ENCODE measurements around the gene NUDT5.
"Not testable (repeated sequence)": the region's sequence is repeated elsewhere in the genome, so short reads cannot be mapped to it uniquely, and the experiment has no call there.

The NUDT5 gene

GRCh38 chr10:12195603-12196506 is at the start of gene NUDT5, which contains the start of gene CDC123:
Gene NUDT5, minus strand, starts transcription at chr10:12195891. Its CDS starts 9,600 bp downstream, at chr10:12186291.
Gene CDC123, plus strand, starts transcription at chr10:12196188. Its CDS starts 58 bp downstream, at chr10:12196246.
- DNase-seq (ENCODE audit: low read depth in 1 of 2, low spot score in 1 of 2), result peak; percentile 77 to 82

GRCh38 chr10:12243864-12244620 is 48.4 kb upstream of the NUDT5 start:
- DNase-seq (ENCODE audit: low read depth in 1 of 2, low spot score in 1 of 2), result no peak

- DNase-seq (ENCODE audit: low read depth in 1 of 2, low spot score in 1 of 2), result peak; percentile 27
Measured at GRCh38 chr10:12241810-12242529, 46.3 kb upstream of the NUDT5 start.

DNA sequence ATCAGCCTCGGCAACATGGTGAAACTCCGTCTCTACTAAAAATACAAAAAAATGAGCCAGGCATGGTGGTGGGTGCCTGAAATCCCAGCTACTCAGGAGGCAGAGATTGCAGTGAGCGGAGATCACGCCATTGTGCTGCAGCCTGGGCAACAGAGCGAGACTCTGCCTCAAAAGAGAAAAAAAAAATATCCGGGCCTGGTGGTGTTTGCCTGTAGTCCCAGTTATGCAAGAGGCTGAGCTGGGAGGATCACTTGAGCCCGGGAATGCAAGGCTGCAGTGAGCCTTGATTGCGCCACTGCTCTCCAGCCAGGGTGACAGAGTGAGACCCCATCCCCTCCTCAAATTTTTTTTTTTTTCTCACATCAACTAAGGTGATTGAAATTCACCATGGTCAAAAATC is 43.1 kb upstream of the NUDT5 start:
- no peak for DNase-seq (ENCODE audit: low read depth in 1 of 2, low spot score in 1 of 2)

- no peak for DNase-seq (ENCODE audit: low read depth in 1 of 2, low spot score in 1 of 2)
Measured at GRCh38 chr10:12237265-12238220, 41.9 kb upstream of the NUDT5 start.

GRCh38 chr10:12235796-12236195 is 40.1 kb upstream of the NUDT5 start:
- no peak for DNase-seq (ENCODE audit: low read depth in 1 of 2, low spot score in 1 of 2)

DNA sequence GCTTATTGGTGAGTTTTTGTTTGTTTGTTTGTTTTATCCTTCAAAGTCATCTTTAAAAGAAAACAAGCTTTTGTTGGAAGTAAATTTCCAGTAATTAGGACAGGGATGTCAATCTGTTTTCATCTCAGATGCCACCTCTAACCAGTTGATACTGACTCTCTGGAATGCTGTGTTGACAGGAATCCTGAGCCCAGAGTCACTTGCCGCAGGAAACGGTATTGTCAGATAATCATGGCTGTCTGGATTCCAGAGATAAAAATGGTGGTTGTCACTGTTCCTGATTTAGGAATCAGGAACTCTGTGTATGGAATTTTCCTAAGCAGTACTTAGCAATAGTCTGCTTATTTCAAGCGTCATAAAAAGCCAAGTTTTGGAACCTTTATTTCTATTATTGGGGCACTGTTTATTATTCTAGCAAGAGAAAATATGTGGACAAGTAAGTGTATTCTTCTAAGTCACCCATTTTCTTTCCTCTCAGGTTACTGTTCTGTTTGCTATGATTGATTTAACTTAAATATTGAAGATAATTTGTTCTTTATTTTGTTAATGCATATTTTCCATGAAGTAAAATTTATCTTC is 39.5 kb upstream of the NUDT5 start:
- DNase-seq (ENCODE audit: low read depth in 1 of 2, low spot score in 1 of 2), result no peak

- not testable (repeated sequence) for DNase-seq (ENCODE audit: low read depth in 1 of 2, low spot score in 1 of 2)
Measured at GRCh38 chr10:12234687-12235086, 39.0 kb upstream of the NUDT5 start.

- DNase-seq (ENCODE audit: low read depth in 1 of 2, low spot score in 1 of 2), result no peak
Measured at GRCh38 chr10:12228851-12229250, 33.2 kb upstream of the NUDT5 start.

DNA sequence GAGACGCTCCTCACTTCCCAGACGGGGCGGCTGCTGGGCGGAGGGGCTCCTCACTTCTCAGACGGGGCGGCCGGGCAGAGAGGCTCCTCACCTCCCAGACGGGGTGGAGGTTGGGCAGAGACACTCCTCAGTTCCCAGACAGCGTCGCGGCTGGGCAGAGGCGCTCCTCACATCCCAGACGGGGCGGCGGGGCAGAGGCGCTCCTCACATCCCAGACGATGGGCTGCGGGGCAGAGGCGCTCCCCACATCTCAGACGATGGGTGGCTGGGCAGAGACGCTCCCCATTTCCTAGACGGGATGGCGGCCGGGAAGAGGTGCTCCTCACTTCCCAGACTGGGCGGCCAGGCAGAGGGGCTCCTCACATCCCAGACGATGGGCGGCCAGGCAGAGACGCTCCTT is 30.7 kb upstream of the NUDT5 start:
- not testable (repeated sequence) for DNase-seq (ENCODE audit: low read depth in 1 of 2, low spot score in 1 of 2)

DNA sequence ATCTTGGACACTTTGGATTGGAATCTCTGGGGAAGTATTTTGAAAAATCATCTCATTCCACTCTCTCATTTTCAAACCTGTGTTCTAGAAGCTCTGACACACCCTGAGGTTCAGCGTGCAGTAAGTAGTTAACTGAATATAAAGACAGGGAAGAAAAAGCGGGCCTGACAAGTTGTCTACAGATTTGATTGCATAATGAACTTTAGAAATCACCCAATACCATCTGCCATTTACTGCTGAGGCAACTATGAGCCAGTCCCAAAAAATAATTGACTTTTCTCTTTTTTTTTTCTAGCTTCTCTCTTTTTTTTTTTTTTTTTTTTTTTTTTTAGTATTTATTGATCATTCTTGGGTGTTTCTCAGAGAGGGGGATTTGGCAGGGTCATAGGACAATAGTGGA is 29.8 kb upstream of the NUDT5 start:
- no peak for DNase-seq (ENCODE audit: low read depth in 1 of 2, low spot score in 1 of 2)

DNA sequence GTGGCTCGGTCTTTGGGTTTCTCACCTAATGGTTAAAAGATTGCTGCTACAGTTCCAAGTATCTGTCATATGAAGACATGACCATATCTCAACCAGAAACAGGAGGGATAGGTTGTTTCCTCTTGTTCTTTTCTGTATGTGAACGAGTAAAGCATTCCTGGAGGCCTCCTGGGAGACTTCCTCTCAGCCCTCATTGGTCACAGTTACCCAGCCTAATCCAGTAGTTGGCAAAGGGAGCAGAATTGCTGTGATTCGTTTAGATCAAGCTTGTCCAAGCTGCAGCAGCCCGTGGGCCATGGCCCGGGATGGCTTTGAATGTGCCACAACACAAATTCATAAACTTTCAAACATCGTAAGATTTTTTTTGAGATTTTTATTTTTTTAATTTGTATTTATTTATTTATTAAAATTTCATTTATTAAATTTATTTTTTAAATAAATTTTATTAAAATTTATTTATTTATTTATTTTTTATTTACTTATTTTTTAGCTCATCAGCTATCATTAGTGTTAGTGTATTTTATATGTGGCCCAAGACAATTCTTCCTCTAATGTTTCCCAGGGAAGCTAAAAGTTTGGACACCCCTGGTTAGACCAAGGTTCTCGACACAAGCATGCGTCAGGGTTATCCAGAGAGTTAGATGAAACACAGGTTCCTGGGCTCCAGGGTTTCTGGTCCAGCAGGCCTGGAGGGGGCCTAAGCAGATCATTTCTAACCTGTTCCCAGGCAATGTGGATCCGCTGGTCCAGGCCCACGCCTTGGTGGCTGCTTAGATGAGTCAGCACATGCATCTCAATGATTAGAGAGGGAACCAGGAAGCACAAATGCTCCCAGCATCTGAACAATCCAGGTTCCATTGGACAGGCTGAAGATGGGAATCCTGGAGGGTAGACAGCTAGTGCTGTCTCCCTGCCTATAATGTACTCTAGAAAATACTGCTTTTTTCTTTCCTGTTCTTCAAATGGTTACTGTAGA is 25.9 kb upstream of the NUDT5 start:
- no peak for DNase-seq (ENCODE audit: low read depth in 1 of 2, low spot score in 1 of 2)

DNA sequence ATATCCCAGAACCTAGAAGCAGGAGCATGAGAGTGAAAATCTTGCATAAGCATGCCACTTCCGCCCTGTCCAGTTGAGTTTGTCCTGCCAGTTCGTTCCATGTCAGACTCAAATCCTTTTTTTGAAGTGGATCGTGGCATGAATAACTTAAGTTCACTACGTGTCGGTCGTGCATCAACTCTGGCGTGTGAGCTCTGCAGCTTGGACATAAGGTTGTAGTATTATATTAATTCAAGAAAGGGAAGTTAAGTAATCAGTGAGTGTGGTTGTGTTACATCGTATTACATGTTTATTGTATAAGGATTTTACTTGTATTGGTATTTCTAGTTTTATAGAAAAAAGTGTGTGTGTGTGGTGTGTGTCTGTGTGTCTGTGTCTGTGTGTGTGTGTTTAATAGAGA is 23.3 kb upstream of the NUDT5 start:
- DNase-seq (ENCODE audit: low read depth in 1 of 2, low spot score in 1 of 2), result no peak

- peak in 1 of 2 donors; percentile 13 for DNase-seq (ENCODE audit: low read depth in 1 of 2, low spot score in 1 of 2)
Measured at GRCh38 chr10:12214763-12215218, 19.1 kb upstream of the NUDT5 start.

GRCh38 chr10:12214093-12214492 is 18.4 kb upstream of the NUDT5 start:
- DNase-seq (ENCODE audit: low read depth in 1 of 2, low spot score in 1 of 2), result no peak

DNA sequence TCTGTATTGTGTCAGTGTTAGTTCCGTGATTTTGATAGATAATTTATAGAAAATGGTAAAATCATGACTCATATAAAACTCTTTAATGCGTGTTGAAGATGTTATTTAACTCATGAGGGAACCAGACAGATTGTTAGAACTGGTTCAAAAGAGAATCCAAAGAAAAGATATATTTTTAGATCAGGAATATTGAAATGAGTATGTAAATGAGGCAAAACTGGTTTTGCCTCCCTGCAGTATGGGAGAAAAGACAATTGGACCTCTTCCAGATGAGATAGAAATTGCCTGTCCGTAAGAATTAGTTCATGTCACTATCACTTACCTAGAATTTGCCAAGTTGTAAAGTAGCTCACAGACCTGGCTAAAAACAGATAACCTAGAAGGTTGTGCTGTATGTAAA is 17.9 kb upstream of the NUDT5 start:
- DNase-seq (ENCODE audit: low read depth in 1 of 2, low spot score in 1 of 2), result no peak

GRCh38 chr10:12212454-12212853 is 16.8 kb upstream of the NUDT5 start:
- no peak for DNase-seq (ENCODE audit: low read depth in 1 of 2, low spot score in 1 of 2)

DNA sequence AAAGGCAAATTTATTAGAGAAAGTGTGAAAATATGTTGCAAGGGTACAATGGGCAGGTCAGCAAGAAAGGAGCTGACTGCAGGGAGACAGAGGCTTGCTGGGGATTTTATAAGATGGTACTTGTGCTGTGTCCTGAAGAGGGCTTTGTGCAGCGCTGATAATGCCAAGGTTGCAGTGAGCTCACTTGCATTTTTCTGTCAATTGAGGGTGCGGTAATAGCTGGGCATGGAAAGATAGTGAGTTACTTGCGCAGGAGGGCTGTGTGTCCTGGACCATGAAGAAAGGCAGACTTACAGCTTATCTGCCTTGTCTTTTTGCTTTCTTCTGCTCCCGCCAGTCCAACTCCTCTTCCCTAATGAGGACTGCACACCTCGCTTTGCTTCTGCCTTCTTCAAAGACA is 12.8 kb upstream of the NUDT5 start:
- DNase-seq (ENCODE audit: low read depth in 1 of 2, low spot score in 1 of 2), result no peak

GRCh38 chr10:12207114-12207513 is 11.4 kb upstream of the NUDT5 start:
- no peak for DNase-seq (ENCODE audit: low read depth in 1 of 2, low spot score in 1 of 2)

Measured in activated CD4-positive, alpha-beta T cell treated with anti-CD3 and anti-CD28 coated beads, Interleukin-2, amount 50 U/mL, for 24 hours (primary cell).